Upper lobe of left lung (tissue), 4 donors: ENCODE data around the gene ARHGEF38.

ENCODE experiments used
- EP300 ChIP-seq, 4 donors: sonication (generic); formaldehyde crosslinking; IDR thresholded peaks; one replicate each; pipeline ENCODE4 v1.5.1; 2017; ENCODE audit warnings: antibody characterized with exemption in 4 of 4, control low read depth in 2 of 4
- TF ChIP-seq, protein P1 (sequence below), 6 experiments: fragments of 450-650 bp in 4 of 6; fragments of 200-600 bp in 2 of 6; sonication (generic) in 2 of 6; IDR thresholded peaks; one replicate each; pipeline ENCODE4 v1.5.1; 2016 to 2019; ENCODE audit warnings: antibody characterized with exemption in 6 of 6

DNA sequence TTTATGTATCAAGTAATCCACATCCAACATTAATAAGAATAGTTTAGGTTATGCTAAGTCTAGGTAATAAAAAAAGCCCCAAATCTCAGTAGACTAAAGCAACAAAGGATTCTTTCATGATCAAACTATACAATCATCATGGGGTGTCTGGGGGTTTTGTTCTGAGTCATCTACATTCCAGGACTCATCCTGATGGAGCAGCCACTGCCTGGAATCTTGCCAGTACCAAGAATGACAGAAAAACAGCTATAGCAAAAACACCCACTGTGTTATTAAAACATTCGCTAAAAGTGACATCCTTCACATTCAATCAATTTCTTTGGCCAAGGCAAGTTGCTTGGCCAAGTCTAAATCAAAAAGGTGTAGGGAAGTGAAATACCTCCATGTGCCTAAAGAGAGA lies 3.9 kb upstream of the ARHGEF38 start:
- no peak for TF ChIP-seq EP300 (IDR thresholded peaks at IDR 0.05)
- TF ChIP-seq, protein P1, sequence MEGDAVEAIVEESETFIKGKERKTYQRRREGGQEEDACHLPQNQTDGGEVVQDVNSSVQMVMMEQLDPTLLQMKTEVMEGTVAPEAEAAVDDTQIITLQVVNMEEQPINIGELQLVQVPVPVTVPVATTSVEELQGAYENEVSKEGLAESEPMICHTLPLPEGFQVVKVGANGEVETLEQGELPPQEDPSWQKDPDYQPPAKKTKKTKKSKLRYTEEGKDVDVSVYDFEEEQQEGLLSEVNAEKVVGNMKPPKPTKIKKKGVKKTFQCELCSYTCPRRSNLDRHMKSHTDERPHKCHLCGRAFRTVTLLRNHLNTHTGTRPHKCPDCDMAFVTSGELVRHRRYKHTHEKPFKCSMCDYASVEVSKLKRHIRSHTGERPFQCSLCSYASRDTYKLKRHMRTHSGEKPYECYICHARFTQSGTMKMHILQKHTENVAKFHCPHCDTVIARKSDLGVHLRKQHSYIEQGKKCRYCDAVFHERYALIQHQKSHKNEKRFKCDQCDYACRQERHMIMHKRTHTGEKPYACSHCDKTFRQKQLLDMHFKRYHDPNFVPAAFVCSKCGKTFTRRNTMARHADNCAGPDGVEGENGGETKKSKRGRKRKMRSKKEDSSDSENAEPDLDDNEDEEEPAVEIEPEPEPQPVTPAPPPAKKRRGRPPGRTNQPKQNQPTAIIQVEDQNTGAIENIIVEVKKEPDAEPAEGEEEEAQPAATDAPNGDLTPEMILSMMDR (IDR thresholded peaks at IDR 0.05) = no peak
